Mononuclear cell (primary cell): ENCODE data around the gene SLC44A2. TPM values are rescaled to one million over a fixed set of nuclear protein-coding genes. Genes with fewer than 3 reads are reported as not detected.
A peak's percentile ranks its signal among the peaks of the same experiment; 100 is the strongest.

ENCODE experiments used
- H3K27me3 ChIP-seq: 2 replicates; pipeline ENCODE4 v1.6.0; 2011; ENCODE audit warnings: low read length, control low read depth; ENCODE audit not compliant: insufficient read depth
- H3K4me1 ChIP-seq: 2 replicates; pipeline ENCODE4 v1.5.1; 2011; ENCODE audit warnings: mild to moderate bottlenecking, low read length, control low read depth; ENCODE audit not compliant: insufficient read depth
- H3K4me3 ChIP-seq: 2 replicates; pipeline ENCODE4 v1.5.1; 2011; ENCODE audit warnings: mild to moderate bottlenecking, low read length, moderate library complexity
- H3K9me3 ChIP-seq: 2 replicates; pipeline ENCODE4 v1.5.1; 2011; ENCODE audit warnings: low read depth, mild to moderate bottlenecking, control low read depth, low read length
- total RNA-seq: library from RNA; depleted of rRNA; stranded (reverse); fragments of >200 nt; gene quantifications from one replicate; pipeline ENCODE4 v1.2.3, GENCODE V29; 2012

Gene SLC44A2
- total RNA-seq, 1 donor, result 57.1 TPM

GRCh38 chr19:10634963-10635362 lies 9.6 kb downstream of the SLC44A2 start:
- H3K9me3 ChIP-seq, result no peaks in the 10 kb centered on the region

DNA sequence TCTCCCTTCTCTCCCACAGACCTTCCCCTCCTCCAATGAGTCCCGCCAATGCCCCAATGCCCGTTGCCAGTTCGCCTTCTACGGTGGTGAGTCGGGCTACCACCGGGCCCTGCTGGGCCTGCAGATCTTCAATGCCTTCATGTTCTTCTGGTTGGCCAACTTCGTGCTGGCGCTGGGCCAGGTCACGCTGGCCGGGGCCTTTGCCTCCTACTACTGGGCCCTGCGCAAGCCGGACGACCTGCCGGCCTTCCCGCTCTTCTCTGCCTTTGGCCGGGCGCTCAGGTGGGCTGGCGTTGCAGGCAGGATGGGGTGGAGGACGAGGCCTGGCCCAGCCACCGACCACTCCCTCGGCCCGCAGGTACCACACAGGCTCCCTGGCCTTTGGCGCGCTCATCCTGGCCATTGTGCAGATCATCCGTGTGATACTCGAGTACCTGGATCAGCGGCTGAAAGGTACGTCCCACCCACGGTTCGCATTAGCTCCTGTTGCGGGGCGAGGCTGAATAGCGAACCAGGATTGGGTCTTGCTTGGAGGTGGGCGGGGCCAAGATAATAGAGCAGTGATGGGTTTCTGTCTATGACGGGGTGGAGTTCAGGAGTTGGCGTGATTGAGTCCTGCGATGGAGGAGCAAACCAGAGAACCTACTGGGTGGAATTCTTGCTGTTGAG lies 11.1 kb downstream of the SLC44A2 start:
- Histone ChIP-seq H3K4me1 (peaks cover 59% of the 10 kb centered on the region), H3K9me3 (no peaks in the 10 kb centered on the region), H3K4me3 (no peak overlapping the region), H3K27me3 (no peaks in the 10 kb centered on the region)

More at GRCh38 chr19:10634963-10635362, 9.6 kb downstream of the SLC44A2 start:
- Histone ChIP-seq H3K4me1 (peaks cover 52% of the 10 kb centered on the region), H3K4me3 (no peak overlapping the region), H3K27me3 (no peaks in the 10 kb centered on the region)

- Histone ChIP-seq H3K4me3 (no peak overlapping the region), H3K27me3 (no peaks in the 10 kb centered on the region), H3K9me3 (no peaks in the 10 kb centered on the region), H3K4me1 (peaks cover 59% of the 10 kb centered on the region)
These were observed 12.5 kb downstream of the SLC44A2 start for GRCh38 chr19:10637894-10638293.

DNA sequence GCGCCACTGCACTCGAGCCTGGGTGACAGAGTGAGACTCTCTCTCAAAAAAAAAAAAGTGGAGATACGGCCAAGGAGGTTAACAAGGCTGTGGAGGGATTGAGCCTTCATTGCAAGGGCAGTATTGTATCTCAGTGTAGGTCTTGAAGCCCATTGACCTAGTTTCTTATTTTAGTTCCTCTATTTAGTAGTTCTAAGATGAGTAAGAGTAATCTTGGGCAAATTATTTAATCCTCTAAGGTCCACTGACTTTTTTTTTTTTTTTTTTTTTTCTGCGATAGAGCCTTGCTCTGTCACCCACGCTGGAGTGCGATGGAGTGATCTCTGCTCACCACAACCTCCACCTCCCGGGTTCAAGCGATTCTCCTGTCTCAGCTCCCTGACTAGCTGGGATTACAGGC lies 14.5 kb downstream of the SLC44A2 start:
- Histone ChIP-seq H3K9me3 (no peaks in the 10 kb centered on the region), H3K4me1 (peaks cover 74% of the 10 kb centered on the region), H3K27me3 (no peaks in the 10 kb centered on the region), H3K4me3 (no peak overlapping the region)

DNA sequence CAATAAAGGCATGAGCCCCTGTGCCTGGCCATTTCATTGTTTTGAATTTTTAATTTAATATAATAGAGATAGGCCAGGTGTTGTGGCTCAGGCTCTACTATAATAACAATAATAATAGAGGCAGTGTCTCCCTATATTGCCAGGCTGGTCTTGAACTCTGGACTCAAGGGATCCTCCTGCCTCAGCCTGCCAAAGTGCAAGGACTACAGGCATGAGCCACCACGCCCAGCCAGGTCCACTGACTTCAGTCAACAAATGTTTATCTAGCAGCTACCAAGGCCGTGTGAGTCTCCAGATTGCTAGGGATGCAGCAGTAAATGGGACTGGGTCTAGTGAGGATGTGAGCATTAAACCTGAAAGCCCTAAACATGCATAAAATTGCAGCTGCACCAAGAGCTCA lies 15.0 kb downstream of the SLC44A2 start:
- H3K4me1 ChIP-seq, result peaks cover 70% of the 10 kb centered on the region
- H3K9me3 ChIP-seq, result no peaks in the 10 kb centered on the region
- H3K4me3 ChIP-seq, result no peak overlapping the region
- no peaks in the 10 kb centered on the region for H3K27me3 ChIP-seq

DNA sequence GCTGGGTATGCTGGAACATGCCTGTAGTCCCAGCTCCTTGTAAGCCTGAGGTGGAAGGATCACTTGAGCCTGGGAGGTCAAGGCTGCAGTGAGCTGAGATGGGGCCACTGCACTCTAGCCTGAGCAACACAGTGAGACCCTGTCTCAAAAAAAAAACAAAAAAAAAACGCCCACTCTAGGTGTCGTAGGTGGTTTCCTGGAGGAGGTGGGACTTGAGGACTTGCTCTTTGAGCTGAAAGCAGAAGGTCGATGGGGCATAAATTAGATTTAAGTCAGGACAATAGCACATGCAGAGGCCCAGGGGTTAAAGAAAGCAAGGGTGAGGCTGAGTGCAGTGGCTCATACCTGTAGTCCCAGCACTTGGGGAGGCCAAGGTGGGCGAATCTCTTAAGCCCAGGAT lies 15.9 kb downstream of the SLC44A2 start:
- H3K27me3 ChIP-seq, result no peaks in the 10 kb centered on the region
- H3K4me1 ChIP-seq, result peaks cover 61% of the 10 kb centered on the region
- no peaks in the 10 kb centered on the region for H3K9me3 ChIP-seq
- no peak overlapping the region for H3K4me3 ChIP-seq

DNA sequence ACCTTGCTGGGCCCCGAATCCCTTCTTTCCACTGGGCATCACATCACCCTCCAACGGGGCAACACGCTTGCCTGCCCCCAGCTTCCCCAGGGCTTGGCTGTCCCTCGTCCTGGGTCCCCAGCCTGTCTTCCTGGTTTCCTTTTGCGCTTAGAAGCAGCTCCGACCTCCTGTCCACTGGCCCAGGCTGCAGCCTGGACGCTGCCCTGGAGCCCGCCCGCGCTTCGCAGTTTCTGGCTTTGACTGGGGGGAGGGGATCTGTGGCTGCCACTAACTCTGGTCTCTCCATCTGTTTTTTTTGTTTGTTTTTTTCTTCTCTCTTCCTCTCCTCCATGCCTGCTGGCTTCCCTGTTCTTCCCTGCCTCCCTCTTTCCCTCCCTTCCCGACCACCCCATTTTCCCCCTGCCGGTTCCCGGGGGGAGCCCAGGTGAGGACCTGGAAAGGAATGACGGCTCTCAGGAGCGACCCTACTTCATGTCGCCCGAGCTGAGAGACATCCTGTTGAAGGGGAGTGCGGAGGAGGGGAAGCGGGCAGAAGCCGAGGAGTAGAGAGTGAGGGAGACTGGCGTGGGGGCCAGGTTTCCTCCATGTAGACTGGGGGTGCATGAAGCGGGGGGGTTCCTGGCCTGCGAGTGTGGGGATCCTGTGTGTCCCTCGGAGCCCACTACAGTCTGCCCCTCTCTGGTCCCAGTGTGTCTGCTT lies 17.3 kb downstream of the SLC44A2 start:
- Histone ChIP-seq H3K4me1 (peaks cover 49% of the 10 kb centered on the region), H3K9me3 (no peaks in the 10 kb centered on the region), H3K27me3 (no peaks in the 10 kb centered on the region), H3K4me3 (no peak overlapping the region)

GRCh38 chr19:10643172-10643967 lies 18.0 kb downstream of the SLC44A2 start:
- no peak overlapping the region for H3K4me3 ChIP-seq
- H3K27me3 ChIP-seq, result no peaks in the 10 kb centered on the region
- H3K4me1 ChIP-seq, result peaks cover 42% of the 10 kb centered on the region
- H3K9me3 ChIP-seq, result no peaks in the 10 kb centered on the region

DNA sequence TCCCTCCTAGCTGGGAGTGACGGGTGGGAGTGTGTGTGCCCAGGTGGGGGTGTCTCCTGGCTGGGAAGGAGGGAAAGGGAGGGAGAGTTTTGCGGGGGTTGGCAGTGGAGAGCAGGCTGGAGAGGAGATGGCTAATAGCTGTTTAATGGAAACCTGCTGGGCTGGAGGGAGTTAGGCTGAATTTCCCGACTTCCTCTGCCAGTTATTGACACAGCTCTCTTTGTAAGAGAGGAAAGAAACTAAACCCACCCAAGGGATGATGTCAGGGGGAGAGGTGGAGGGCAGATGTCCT lies 18.6 kb downstream of the SLC44A2 start:
- Histone ChIP-seq H3K4me3 (no peak overlapping the region), H3K27me3 (no peaks in the 10 kb centered on the region), H3K4me1 (peaks cover 36% of the 10 kb centered on the region), H3K9me3 (no peaks in the 10 kb centered on the region)

DNA sequence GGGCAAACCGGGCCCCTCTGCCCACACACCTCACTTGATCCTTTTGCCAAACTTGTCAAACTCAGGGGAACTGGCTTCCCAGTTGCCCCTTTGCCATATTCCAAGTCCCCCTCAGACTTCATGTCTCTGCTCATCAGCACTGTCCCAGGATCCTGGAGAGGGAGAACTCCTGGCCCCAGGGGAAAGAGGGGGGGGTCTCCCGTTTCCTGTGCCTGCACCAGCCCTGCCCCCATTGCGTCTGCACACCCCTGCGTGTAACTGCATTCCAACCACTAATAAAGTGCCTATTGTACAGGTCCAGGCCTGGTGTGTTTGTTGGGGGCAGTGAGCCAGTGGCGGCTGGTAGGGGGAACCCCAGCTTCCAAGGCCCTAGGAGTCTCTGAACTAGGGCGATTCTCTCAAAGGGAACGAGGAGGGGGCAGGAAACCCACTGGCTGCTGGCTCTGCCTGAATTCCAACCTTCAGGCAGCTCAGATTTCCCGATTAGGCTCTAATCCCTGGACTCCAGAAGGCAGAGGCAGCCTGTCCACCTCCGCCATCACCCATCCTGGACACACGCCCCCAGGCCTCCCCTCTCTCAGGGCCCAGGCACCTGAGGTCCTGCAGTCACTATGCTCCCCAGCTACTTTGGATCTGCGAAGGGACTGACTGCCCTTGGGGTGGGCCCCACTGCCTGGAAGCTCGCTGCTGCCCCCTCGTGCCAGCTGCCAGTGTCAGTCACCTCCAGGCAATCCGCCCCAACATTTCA lies 19.1 kb downstream of the SLC44A2 start:
- no peaks in the 10 kb centered on the region for H3K9me3 ChIP-seq
- H3K27me3 ChIP-seq, result no peaks in the 10 kb centered on the region
- H3K4me1 ChIP-seq, result peaks cover 31% of the 10 kb centered on the region
- no peak overlapping the region for H3K4me3 ChIP-seq

- no peak overlapping the region for H3K4me3 ChIP-seq
- no peaks in the 10 kb centered on the region for H3K27me3 ChIP-seq
- no peaks in the 10 kb centered on the region for H3K9me3 ChIP-seq
- H3K4me1 ChIP-seq, result peaks cover 21% of the 10 kb centered on the region
These were observed 21.3 kb downstream of the SLC44A2 start for GRCh38 chr19:10646456-10647159.

DNA sequence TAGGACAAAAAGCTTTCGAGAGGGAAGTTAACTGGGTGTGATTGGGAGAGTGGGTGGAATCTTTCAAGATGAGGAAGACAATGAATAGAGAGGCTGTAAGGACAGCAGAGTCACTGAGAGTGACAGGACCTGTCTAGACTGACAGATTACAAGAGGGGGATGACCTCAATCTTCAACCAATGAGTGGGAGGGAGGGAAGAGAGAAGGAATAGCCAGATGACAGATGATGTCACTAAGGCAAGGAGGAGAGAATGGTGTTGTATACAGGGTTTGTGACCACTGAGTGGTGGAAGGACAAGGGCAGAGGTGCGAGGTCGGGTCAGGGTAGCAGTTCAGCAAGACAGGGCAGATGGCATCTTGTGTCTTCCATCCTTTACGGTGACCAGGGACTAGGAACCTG lies 23.0 kb downstream of the SLC44A2 start:
- no peaks in the 10 kb centered on the region for H3K27me3 ChIP-seq
- peaks cover 34% of the 10 kb centered on the region for H3K4me1 ChIP-seq

GRCh38 chr19:10651851-10652250 lies 26.5 kb downstream of the SLC44A2 start:
- H3K4me3 ChIP-seq, result no peak overlapping the region
- H3K27me3 ChIP-seq, result no peaks in the 10 kb centered on the region
- H3K4me1 ChIP-seq, result peaks cover 39% of the 10 kb centered on the region
- no peaks in the 10 kb centered on the region for H3K9me3 ChIP-seq

More for the DNA sequence above, 23.0 kb downstream of the SLC44A2 start:
- Histone ChIP-seq H3K9me3 (no peaks in the 10 kb centered on the region), H3K4me3 (no peak overlapping the region)

DNA sequence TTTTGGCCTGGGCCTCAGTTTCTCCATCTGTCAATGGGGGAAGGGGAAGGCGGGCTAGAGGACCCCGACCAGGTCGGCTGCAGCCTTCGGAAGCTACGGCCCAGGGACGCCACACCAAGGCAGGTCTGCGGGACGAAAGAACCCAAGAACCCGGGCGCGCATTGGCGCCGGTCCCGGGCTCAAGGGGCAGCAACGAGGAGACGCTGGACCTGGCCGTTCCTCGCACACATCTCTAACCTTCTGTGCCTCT lies 28.1 kb downstream of the SLC44A2 start:
- peaks cover 52% of the 10 kb centered on the region for H3K4me1 ChIP-seq
- peak overlapping the region; percentile 88 for H3K4me3 ChIP-seq

More for the DNA sequence above, 28.1 kb downstream of the SLC44A2 start:
- Histone ChIP-seq H3K27me3 (no peaks in the 10 kb centered on the region), H3K9me3 (no peaks in the 10 kb centered on the region)
